Heart right ventricle (tissue), 16 donors: ENCODE results near the gene NUDT3. TPM values are rescaled to one million over a fixed set of nuclear protein-coding genes. Genes with fewer than 3 reads are reported as not detected.
A peak's percentile ranks its signal among the peaks of the same experiment; 100 is the strongest.

Experiments
- ATAC-seq, 8 donors: fragments of 200-7000 bp; cut with Tn5 transposase; one replicate each; pipeline ENCODE4 v1.9.1; 2020; ENCODE audit warnings: mild to moderate bottlenecking in 8 of 8, moderate library complexity in 8 of 8, moderate number of reproducible peaks in 1 of 8
- DNase-seq, 2 donors: peaks; one replicate each; pipeline ENCODE4 v3.0.0-alpha.2; 2020
- H3K27ac ChIP-seq, 10 donors: fragments of 200-600 bp; sonication (generic) in 2 of 10; one replicate each; pipeline versions ENCODE4 v1.5.0 to v1.8.0; 2020 to 2022; ENCODE audit warnings: mild to moderate bottlenecking in 3 of 10
- H3K27me3 ChIP-seq, 7 donors: fragments of 200-600 bp; one replicate each; pipeline ENCODE4 v1.8.0; 2021 to 2022; ENCODE audit warnings: mild to moderate bottlenecking in 2 of 7
- H3K36me3 ChIP-seq, 9 donors: fragments of 200-600 bp; sonication (generic) in 1 of 9; one replicate each; pipeline versions ENCODE4 v1.5.0 to v1.8.0; 2020 to 2022; ENCODE audit warnings: mild to moderate bottlenecking in 2 of 9
- H3K4me1 ChIP-seq, 9 donors: fragments of 200-600 bp; sonication (generic) in 1 of 9; one replicate each; pipeline versions ENCODE4 v1.5.0 to v1.8.0; 2020 to 2022; ENCODE audit warnings: mild to moderate bottlenecking in 4 of 9
- H3K4me3 ChIP-seq, 10 donors: fragments of 200-600 bp; sonication (generic) in 2 of 10; one replicate each; pipeline versions ENCODE4 v1.5.0 to v1.8.0; 2020 to 2022; ENCODE audit warnings: mild to moderate bottlenecking in 7 of 10, moderate library complexity in 2 of 10
- H3K9me3 ChIP-seq, 11 donors: fragments of 200-600 bp in 10 of 11; sonication (generic) in 2 of 11; one replicate each; pipeline versions ENCODE4 v1.5.0 to v1.8.0; 2013 to 2022; ENCODE audit warnings: mild to moderate bottlenecking in 2 of 11, control low read depth in 1 of 11, moderate library complexity in 1 of 11
- CTCF ChIP-seq, 9 donors: fragments of 200-600 bp; sonication (generic) in 2 of 9; IDR thresholded peaks; one replicate each; pipeline versions ENCODE4 v1.5.0 to v1.8.0; 2021 to 2022; ENCODE audit warnings: antibody characterized with exemption in 9 of 9, mild to moderate bottlenecking in 5 of 9, moderate library complexity in 1 of 9
- WGBS, 2 donors: extraction: QIAGEN DNeasy Blood & Tissue Kit; methylation state at CpG; one replicate each; pipeline ENCODE4 v1.1.7; 2013; ENCODE audit warnings: inconsistent platforms in 1 of 2; 5-methylcytosine and 5-hydroxymethylcytosine counted together
- intact Hi-C, 10 donors: fragments of 100-400 bp; cut with DNase I; formaldehyde crosslinking; loops; one replicate each; pipeline versions ENCODE4 v1.11.1 to v1.14.2; 2022
- polyA plus RNA-seq, 2 donors: library from polyadenylated mRNA; stranded (reverse); fragments of 200-250 nt; gene quantifications; one replicate each; pipeline ENCODE4 v1.2.3, GENCODE V29; 2013
- total RNA-seq, 10 donors: library from RNA; stranded (reverse); fragmentation: NEBNext Ultra II Directional in 3 of 10; extraction: Animal tissue kit (Norgen Biotek cat#: 25700) in 3 of 10; gene quantifications; one replicate each; pipeline versions ENCODE4 v1.2.1 to v1.2.4, GENCODE V29; 2021 to 2023
- donor health status: Arrhythmogenic right ventricular cardiomyopathy.
- donor health status: ischemic (EF 13 %, LVEDD 7.1; RV severe dilation, severe dysfunction).
- donor health status: healthy with polysubstance abuse.
- donor health status: DM: no; HTN: yes; CAD: no.
- donor health status: DM: no; HTN: no; CAD: no.
- donor health status: ischemic (EF 25% LVEDD 6.9; RV normal size, moderate dysfunction).
- donor health status: ischemic (EF 25% LVEDD 5.7; RV mildly dilated, moderate dysfunction).
- donor health status: healthy.
- donor health status: DM: yes; HTN: yes; CAD: no.
- donor health status: Ischemic cardiomyopathy.
- donor health status: ischemic (EF 35%, LVEDD 5.7; RV mildly dilated, moderate dysfunction).
- donor health status: nonischemic (EF 11% LVEDD 7.7; RV severe dilation, severe dysfunction).
- donor health status: DM: yes; HTN: yes; CAD: no.
- donor health status: PGD.
- donor health status: ischemic (EF 29% LVEDD 5.4; RV normal size, mild dysfunction).
- donor health status: nonischemic (EF 23%, LVEDD 6.1; RV moderate dilation, normal function).

NUDT3 gene
- total and polyA plus RNA-seq, 12 donors = 9.3 to 67.1 (median 54.4) TPM

GRCh38 chr6:34243901-34244884, 148.3 kb downstream of the NUDT3 start:
- WGBS, 2 donors = 39 to 42% methylated on average over 19 of the region's 19 CpGs
- H3K9me3 ChIP-seq = no peaks in the 10 kb centered on the region
- H3K27ac ChIP-seq = peak overlapping the region in 6 of 10 donors; percentile 16 to 87 (median 40)
- no peaks in the 10 kb centered on the region for H3K27me3 ChIP-seq
- ATAC-seq (peak in 5 of 8 donors; percentile 10 to 62 (median 35)), DNase-seq (peak; percentile 52 to 53)
- peaks cover 0 to 27% (median 0%) of the 10 kb centered on the region in 9 donors for H3K36me3 ChIP-seq
- H3K4me3 ChIP-seq = no peak overlapping the region
- H3K4me1 ChIP-seq = peaks cover 6 to 46% (median 23%) of the 10 kb centered on the region in 9 donors
- peak in 6 of 9 donors; percentile 7 to 35 (median 20) for TF ChIP-seq CTCF (IDR thresholded peaks at IDR 0.05)
- intact Hi-C loops = loop anchor here in 1 of 10 donors (5.0 kb wide), 1 partner anchor 1828 kb away; no protein-coding TSS in a partner anchor

- H3K4me1 ChIP-seq = peaks cover 6 to 46% (median 21%) of the 10 kb centered on the region in 9 donors
- DNase-seq (no peak), ATAC-seq (no peak)
- H3K4me3 ChIP-seq = no peak overlapping the region
- H3K36me3 ChIP-seq = peaks cover 0 to 27% (median 0%) of the 10 kb centered on the region in 9 donors
- H3K27ac ChIP-seq = peak overlapping the region in 2 of 10 donors; percentile 63 to 87
- H3K9me3 ChIP-seq = no peaks in the 10 kb centered on the region
- WGBS, 2 donors = 66 to 68% methylated on average over 5 of the region's 5 CpGs
- no peaks in the 10 kb centered on the region for H3K27me3 ChIP-seq
- intact Hi-C loops = loop anchor here in 1 of 10 donors (5.0 kb wide), 1 partner anchor 1829 kb away; no protein-coding TSS in a partner anchor
- no peak for TF ChIP-seq CTCF (IDR thresholded peaks at IDR 0.05)
Observed at GRCh38 chr6:34243131-34243771, 149.2 kb downstream of the NUDT3 start.

GRCh38 chr6:34242252-34243130, 150.0 kb downstream of the NUDT3 start:
- 90 to 95% methylated on average over 7 of the region's 7 CpGs for WGBS, 2 donors
- peak overlapping the region in 1 of 10 donors; percentile 63 for H3K27ac ChIP-seq
- H3K27me3 ChIP-seq = no peaks in the 10 kb centered on the region
- no peak for TF ChIP-seq CTCF (IDR thresholded peaks at IDR 0.05)
- no peak overlapping the region for H3K4me3 ChIP-seq
- peaks cover 6 to 44% (median 21%) of the 10 kb centered on the region in 9 donors for H3K4me1 ChIP-seq
- intact Hi-C loops = loop anchor here in 1 of 10 donors (5.0 kb wide), 1 partner anchor 1830 kb away; no protein-coding TSS in a partner anchor
- peaks cover 0 to 27% (median 0%) of the 10 kb centered on the region in 9 donors for H3K36me3 ChIP-seq
- no peak for DNase-seq
- H3K9me3 ChIP-seq = no peaks in the 10 kb centered on the region
- ATAC-seq = no peak
